NCI-H748 treated with DMSO at 0.1 percent for 48 hours (cell line): ENCODE results near the gene ARG2.

ENCODE experiments used
- DNase-seq: peaks from one replicate; lab custom pipeline; 2025; lab: John Stamatoyannopoulos, UW

ARG2 gene

GRCh38 chr14:67619446-67620216, at the start of gene ARG2:
ARG2 (plus strand) TSS chr14:67619920; CDS start chr14:67619978, 58 bp downstream.
- peak; percentile 95 for DNase-seq

GRCh38 chr14:67570453-67570852, 49.3 kb upstream of the ARG2 start:
- DNase-seq = no peak

GRCh38 chr14:67571275-67571990, 48.3 kb upstream of the ARG2 start:
- peak; percentile 11 for DNase-seq

- DNase-seq = no peak
Observed at GRCh38 chr14:67571991-67572323, 47.8 kb upstream of the ARG2 start.

GRCh38 chr14:67572608-67573007, 47.1 kb upstream of the ARG2 start:
- DNase-seq = no peak

GRCh38 chr14:67573228-67574010, 46.3 kb upstream of the ARG2 start:
- DNase-seq = no peak

- DNase-seq = no peak
Observed at GRCh38 chr14:67574156-67574555, 45.6 kb upstream of the ARG2 start.

- no peak for DNase-seq
Observed at GRCh38 chr14:67574806-67575205, 44.9 kb upstream of the ARG2 start.

GRCh38 chr14:67575684-67576083, 44.0 kb upstream of the ARG2 start:
- no peak for DNase-seq

- DNase-seq = no peak
Observed at GRCh38 chr14:67576216-67576955, 43.3 kb upstream of the ARG2 start.

- DNase-seq = no peak
Observed at GRCh38 chr14:67577181-67577808, 42.4 kb upstream of the ARG2 start.

- no peak for DNase-seq
Observed at GRCh38 chr14:67577909-67578749, 41.6 kb upstream of the ARG2 start.

GRCh38 chr14:67579040-67579439, 40.7 kb upstream of the ARG2 start:
- no peak for DNase-seq

GRCh38 chr14:67579636-67580035, 40.1 kb upstream of the ARG2 start:
- no peak for DNase-seq

- DNase-seq = no peak
Observed at GRCh38 chr14:67580336-67581171, 39.2 kb upstream of the ARG2 start.

- DNase-seq = no peak
Observed at GRCh38 chr14:67581643-67582042, 38.1 kb upstream of the ARG2 start.

- DNase-seq = no peak
Observed at GRCh38 chr14:67582061-67582460, 37.7 kb upstream of the ARG2 start.

GRCh38 chr14:67583711-67584644, 35.7 kb upstream of the ARG2 start:
- DNase-seq = peak; percentile 32

- no peak for DNase-seq
Observed at GRCh38 chr14:67584978-67585377, 34.7 kb upstream of the ARG2 start.
